ENCODE measurements around the gene METAP2.

The METAP2 gene

GRCh38 chr12:95513599-95513998 is 39.6 kb downstream of the METAP2 start:
- no peak for TF ChIP-seq Cebpa-rat (IDR thresholded peaks at IDR 0.05)
- H3K27ac ChIP-seq: no peak overlapping the region
- no peaks in the 10 kb centered on the region for H3K27me3 ChIP-seq
- no peak overlapping the region for H3K4me2 ChIP-seq
- no peak overlapping the region for H3K9ac ChIP-seq
- no peaks in the 10 kb centered on the region for H3K4me1 ChIP-seq
- H4K20me1 ChIP-seq: peaks cover 0 to 32% (median 11%) of the 10 kb centered on the region in 11 experiments; a peak in 11 of 22 replicates
- H3K9me3 ChIP-seq (replicated peaks in 1 of 11): no peaks in the 10 kb centered on the region
- peaks cover 69 to 89% (median 77%) of the 10 kb centered on the region in 11 experiments for H3K36me3 ChIP-seq
- no peak overlapping the region for H3K4me3 ChIP-seq

DNA sequence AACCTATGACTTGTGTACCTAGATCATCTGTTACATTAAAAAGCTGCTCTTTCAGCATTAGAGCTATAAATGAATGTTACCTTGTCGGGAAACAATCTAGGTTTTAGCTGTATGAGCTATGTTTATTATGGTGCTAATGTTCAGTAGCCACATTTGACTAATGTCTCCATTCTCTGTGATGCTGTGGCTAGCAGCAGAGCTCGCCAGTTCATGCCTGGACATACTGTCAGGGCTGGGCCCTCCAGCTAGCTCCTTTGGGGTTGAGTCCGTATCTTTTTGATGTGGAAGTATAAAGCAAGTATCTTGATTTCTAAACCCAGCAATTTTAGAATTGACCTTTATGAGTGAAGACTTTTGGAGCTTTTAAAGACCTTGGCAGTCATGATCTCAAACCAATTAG is 41.2 kb downstream of the METAP2 start:
- H4K20me1 ChIP-seq: peaks cover 0 to 20% (median 5%) of the 10 kb centered on the region in 11 experiments; a peak in 9 of 22 replicates
- no peak overlapping the region for H3K27ac ChIP-seq
- H3K4me2 ChIP-seq: no peak overlapping the region
- no peak overlapping the region for H3K4me3 ChIP-seq
- H3K9ac ChIP-seq: no peak overlapping the region
- H3K9me3 ChIP-seq (replicated peaks in 1 of 11): no peaks in the 10 kb centered on the region
- no peak for TF ChIP-seq Cebpa-rat (IDR thresholded peaks at IDR 0.05)
- H3K27me3 ChIP-seq: no peaks in the 10 kb centered on the region
- H3K36me3 ChIP-seq: peaks cover 53 to 73% (median 61%) of the 10 kb centered on the region in 11 experiments
- H3K4me1 ChIP-seq: peaks cover 0 to 6% (median 2%) of the 10 kb centered on the region in 10 experiments; a peak in 6 of 20 replicates

DNA sequence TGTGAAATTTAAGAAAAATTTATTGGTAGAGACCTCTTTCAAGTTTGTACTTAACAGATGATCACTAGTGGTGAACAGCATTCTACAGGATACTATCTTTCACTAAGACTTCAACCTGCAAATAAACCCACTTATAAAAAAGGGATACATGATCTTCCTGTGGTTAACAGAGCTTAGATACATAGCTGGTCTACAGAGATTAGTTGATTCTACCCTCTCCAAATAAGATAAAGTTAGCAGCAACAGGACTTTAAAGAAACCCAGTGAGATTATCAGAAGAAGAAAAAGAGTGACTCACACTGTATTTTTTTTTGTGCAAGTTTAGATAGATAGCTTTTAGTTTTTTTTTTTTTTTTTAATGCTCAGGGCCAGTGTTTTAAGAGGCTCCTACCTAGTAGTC is 42.8 kb downstream of the METAP2 start:
- no peaks in the 10 kb centered on the region for H3K27me3 ChIP-seq
- no peak overlapping the region for H3K9ac ChIP-seq
- no peak for TF ChIP-seq Cebpa-rat (IDR thresholded peaks at IDR 0.05)
- H3K36me3 ChIP-seq: peaks cover 38 to 57% (median 45%) of the 10 kb centered on the region in 11 experiments
- H3K4me3 ChIP-seq: no peak overlapping the region
- H3K27ac ChIP-seq: no peak overlapping the region
- no peaks in the 10 kb centered on the region for H3K9me3 ChIP-seq (replicated peaks in 1 of 11)
- H4K20me1 ChIP-seq: peaks cover 0 to 15% (median 0%) of the 10 kb centered on the region in 11 experiments; a peak in 4 of 22 replicates
- H3K4me2 ChIP-seq: no peak overlapping the region
- H3K4me1 ChIP-seq: peaks cover 0 to 8% (median 2%) of the 10 kb centered on the region in 10 experiments; a peak in 6 of 20 replicates

DNA sequence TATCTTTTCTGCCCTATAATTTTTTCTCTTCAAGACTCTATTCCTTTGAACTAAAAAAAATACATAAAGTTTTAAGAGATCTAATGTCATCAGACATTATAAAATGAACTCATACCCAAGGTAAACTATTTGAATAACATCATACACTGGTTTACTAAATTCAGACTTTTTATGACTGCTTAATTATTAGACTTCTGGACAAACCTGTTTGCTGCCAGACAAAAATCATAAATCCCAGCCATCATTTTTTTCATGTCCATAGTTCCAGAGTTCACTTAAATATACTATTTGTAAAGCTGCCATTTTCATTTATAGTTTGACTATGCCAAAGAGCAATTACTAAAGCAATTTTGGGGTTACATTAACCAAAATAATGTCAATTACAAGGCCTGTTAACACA is 43.3 kb downstream of the METAP2 start:
- Histone ChIP-seq H3K4me1 (peaks cover 0 to 8% (median 3%) of the 10 kb centered on the region in 10 experiments; a peak in 12 of 20 replicates), H3K36me3 (peaks cover 33 to 52% (median 40%) of the 10 kb centered on the region in 11 experiments), H3K9me3 (replicated peaks in 1 of 11) (no peaks in the 10 kb centered on the region), H4K20me1 (peaks cover 0 to 11% (median 0%) of the 10 kb centered on the region in 11 experiments; a peak in 4 of 22 replicates), H3K27ac (no peak overlapping the region), H3K4me3 (no peak overlapping the region), H3K4me2 (no peak overlapping the region), H3K27me3 (no peaks in the 10 kb centered on the region), H3K9ac (no peak overlapping the region)
- TF ChIP-seq Cebpa-rat (IDR thresholded peaks at IDR 0.05): no peak

DNA sequence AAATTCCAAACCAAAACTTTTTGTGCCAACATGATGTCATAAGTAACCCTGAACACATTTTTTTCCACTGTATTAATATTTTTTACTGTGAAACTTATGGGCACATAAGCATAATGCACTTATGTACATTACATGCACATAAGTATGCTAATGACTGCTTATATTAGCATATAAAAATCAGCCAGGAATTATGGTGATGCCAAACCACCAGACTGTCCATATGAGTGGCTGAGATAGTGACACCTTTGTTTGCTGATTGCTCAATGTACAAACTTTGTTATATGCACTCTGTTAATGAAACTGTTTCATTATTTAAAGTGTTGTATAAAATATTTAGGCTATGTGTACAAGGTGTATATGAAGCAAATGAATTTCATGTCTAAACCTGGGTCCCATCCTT is 45.0 kb downstream of the METAP2 start:
- Histone ChIP-seq H3K4me1 (peaks cover 7 to 16% (median 10%) of the 10 kb centered on the region in 10 experiments; a peak in 18 of 20 replicates), H3K4me2 (no peak overlapping the region), H3K9ac (no peak overlapping the region), H3K9me3 (replicated peaks in 1 of 11) (no peaks in the 10 kb centered on the region), H3K27me3 (no peaks in the 10 kb centered on the region), H3K27ac (no peak overlapping the region), H3K4me3 (no peak overlapping the region), H3K36me3 (peaks cover 16 to 35% (median 23%) of the 10 kb centered on the region in 11 experiments), H4K20me1 (peaks cover 0 to 3% (median 0%) of the 10 kb centered on the region in 11 experiments; a peak in 2 of 22 replicates)
- TF ChIP-seq Cebpa-rat (IDR thresholded peaks at IDR 0.05): no peak

GRCh38 chr12:95520816-95521215 is 46.9 kb downstream of the METAP2 start:
- no peak overlapping the region for H3K4me2 ChIP-seq
- H3K4me3 ChIP-seq: no peak overlapping the region
- H3K9ac ChIP-seq: no peak overlapping the region
- peaks cover 0 to 18% (median 6%) of the 10 kb centered on the region in 11 experiments; a peak in 7 of 22 replicates for H3K36me3 ChIP-seq
- TF ChIP-seq Cebpa-rat (IDR thresholded peaks at IDR 0.05): no peak
- no peaks in the 10 kb centered on the region for H3K9me3 ChIP-seq (replicated peaks in 1 of 11)
- no peak overlapping the region for H3K27ac ChIP-seq
- H4K20me1 ChIP-seq: no peaks in the 10 kb centered on the region
- peaks cover 7 to 16% (median 10%) of the 10 kb centered on the region in 10 experiments; a peak in 18 of 20 replicates for H3K4me1 ChIP-seq
- H3K27me3 ChIP-seq: no peaks in the 10 kb centered on the region

GRCh38 chr12:95522692-95523091 is 48.7 kb downstream of the METAP2 start:
- peaks cover 0 to under 1% (median 0%) of the 10 kb centered on the region in 11 experiments; a peak in 1 of 22 replicates for H3K36me3 ChIP-seq
- H3K4me2 ChIP-seq: peak overlapping the region in 8 of 11 experiments; percentile 35 to 60 (median 54); a peak in 15 of 22 replicates
- no peak overlapping the region for H3K27ac ChIP-seq
- no peak overlapping the region for H3K4me3 ChIP-seq
- no peaks in the 10 kb centered on the region for H3K9me3 ChIP-seq (replicated peaks in 1 of 11)
- H3K9ac ChIP-seq: no peak overlapping the region
- no peaks in the 10 kb centered on the region for H3K27me3 ChIP-seq
- peaks cover 7 to 16% (median 10%) of the 10 kb centered on the region in 10 experiments; a peak in 18 of 20 replicates for H3K4me1 ChIP-seq
- H4K20me1 ChIP-seq: no peaks in the 10 kb centered on the region
- TF ChIP-seq Cebpa-rat (IDR thresholded peaks at IDR 0.05): no peak

GRCh38 chr12:95528431-95528830 is 54.5 kb downstream of the METAP2 start:
- Histone ChIP-seq H3K27me3 (no peaks in the 10 kb centered on the region), H3K4me3 (no peak overlapping the region), H3K36me3 (no peaks in the 10 kb centered on the region), H3K4me1 (no peaks in the 10 kb centered on the region), H3K9me3 (replicated peaks in 1 of 11) (no peaks in the 10 kb centered on the region), H3K27ac (no peak overlapping the region), H3K9ac (no peak overlapping the region), H4K20me1 (no peaks in the 10 kb centered on the region), H3K4me2 (no peak overlapping the region)
- TF ChIP-seq Cebpa-rat (IDR thresholded peaks at IDR 0.05): no peak

DNA sequence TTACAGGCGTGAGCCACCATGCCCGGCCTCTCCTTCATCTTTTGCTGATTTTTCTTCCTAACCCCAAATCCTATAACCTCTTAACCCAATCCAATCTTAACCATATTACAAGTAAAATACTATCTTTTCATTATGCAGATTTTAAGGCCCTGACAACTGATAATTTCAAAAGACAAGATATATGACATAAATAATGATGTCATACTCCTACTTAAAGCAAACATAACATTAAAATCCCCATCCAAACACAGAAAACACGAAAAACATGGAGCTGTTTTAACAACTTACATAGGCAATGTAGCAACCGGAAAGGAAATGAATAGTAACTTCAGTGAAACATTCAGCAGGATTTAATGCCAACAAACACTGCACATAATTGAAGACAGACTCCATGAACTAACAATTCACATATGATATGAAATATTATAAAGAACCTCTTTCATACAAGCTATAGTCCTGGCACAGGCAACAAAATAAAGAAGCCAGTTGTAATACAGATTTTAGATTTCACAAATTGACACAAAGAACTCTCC is 55.8 kb downstream of the METAP2 start:
- Histone ChIP-seq H3K36me3 (no peaks in the 10 kb centered on the region), H4K20me1 (no peaks in the 10 kb centered on the region), H3K4me1 (no peaks in the 10 kb centered on the region), H3K4me3 (no peak overlapping the region), H3K27ac (no peak overlapping the region), H3K9ac (no peak overlapping the region), H3K9me3 (replicated peaks in 1 of 11) (no peaks in the 10 kb centered on the region), H3K27me3 (no peaks in the 10 kb centered on the region), H3K4me2 (no peak overlapping the region)
- TF ChIP-seq Cebpa-rat (IDR thresholded peaks at IDR 0.05): no peak

GRCh38 chr12:95532851-95533250 is 58.9 kb downstream of the METAP2 start:
- TF ChIP-seq Cebpa-rat (IDR thresholded peaks at IDR 0.05): no peak
- no peak overlapping the region for H3K9ac ChIP-seq
- no peaks in the 10 kb centered on the region for H3K36me3 ChIP-seq
- no peaks in the 10 kb centered on the region for H4K20me1 ChIP-seq
- H3K4me3 ChIP-seq: no peak overlapping the region
- no peak overlapping the region for H3K4me2 ChIP-seq
- no peaks in the 10 kb centered on the region for H3K27me3 ChIP-seq
- no peak overlapping the region for H3K27ac ChIP-seq
- H3K4me1 ChIP-seq: peaks cover 0 to 4% (median 0%) of the 10 kb centered on the region in 10 experiments; a peak in 1 of 20 replicates
- no peaks in the 10 kb centered on the region for H3K9me3 ChIP-seq (replicated peaks in 1 of 11)

Measured in BLaER1 treated with 17β-estradiol and CSF1 and Interleukin-3, amounts not matched to agents 10 nM and 100 nM (cell line).